Common myeloid progenitor, CD34-positive (primary cell): Measurements from ENCODE around the gene SLC2A9.

ENCODE experiments used
- CTCF ChIA-PET: fragments of 350-600 bp; sonication (Branson Sonifier 250); formaldehyde crosslinking; loops from one replicate; lab custom pipeline; 2021; ENCODE audit warnings: antibody characterized with exemption; lab: Charles Lee
- POLR2A ChIA-PET: fragments of 350-600 bp; sonication (Branson Sonifier 250); formaldehyde crosslinking; loops from one replicate; lab custom pipeline; 2021; ENCODE audit warnings: antibody characterized with exemption; lab: Charles Lee
- DNase-seq, 3 donors: peaks; one replicate each; pipeline versions ENCODE4 v3.0.0 to v3.0.0-alpha.2; 2013
- H3K27ac ChIP-seq, 2 experiments: 1 replicate in 1 of 2; 2 replicates in 1 of 2; pipeline ENCODE4 v1.7.0; 2013; ENCODE audit warnings: inconsistent platforms in 2 of 2, low read length in 2 of 2, mild to moderate bottlenecking in 2 of 2, low read depth in 1 of 2, moderate library complexity in 1 of 2; ENCODE audit not compliant: severe bottlenecking in 2 of 2, insufficient read depth in 1 of 2, poor library complexity in 1 of 2
- H3K27me3 ChIP-seq, 5 experiments: replicated peaks in 2 of 5; 1 replicate in 3 of 5; 2 replicates in 2 of 5; pipeline versions ENCODE4 v1.6.1 to v1.7.0; 2013; ENCODE audit warnings: low read length in 4 of 5, mild to moderate bottlenecking in 2 of 5, moderate library complexity in 2 of 5, inconsistent platforms in 1 of 5; ENCODE audit not compliant: insufficient read depth in 5 of 5, control insufficient read depth in 4 of 5
- H3K36me3 ChIP-seq, 4 experiments: 1 replicate in 2 of 4; 2 replicates in 2 of 4; pipeline versions ENCODE4 v1.6.1 to v1.7.0; 2013; ENCODE audit warnings: low read length in 3 of 4, control low read depth in 1 of 4, mild to moderate bottlenecking in 1 of 4; ENCODE audit not compliant: control insufficient read depth in 4 of 4, insufficient read depth in 4 of 4
- H3K4me1 ChIP-seq, 4 experiments: 1 replicate in 3 of 4; 2 replicates in 1 of 4; pipeline versions ENCODE4 v1.6.1 to v1.7.1; 2013; ENCODE audit warnings: low read length in 3 of 4, mild to moderate bottlenecking in 3 of 4, control low read depth in 1 of 4, inconsistent platforms in 1 of 4, moderate library complexity in 1 of 4; ENCODE audit not compliant: control insufficient read depth in 4 of 4, insufficient read depth in 4 of 4; ENCODE audit errors: control extremely low read depth in 1 of 4
- H3K4me3 ChIP-seq, 7 experiments: 1 replicate in 4 of 7; 2 replicates in 3 of 7; pipeline versions ENCODE4 v1.5.1 to v1.7.0; 2013; ENCODE audit warnings: mild to moderate bottlenecking in 7 of 7, low read length in 6 of 7, moderate library complexity in 6 of 7, inconsistent platforms in 2 of 7, low read depth in 2 of 7, control low read depth in 1 of 7; ENCODE audit not compliant: insufficient read depth in 4 of 7, control insufficient read depth in 1 of 7; ENCODE audit errors: extremely low read depth in 1 of 7
- H3K9me3 ChIP-seq, 5 experiments: 1 replicate in 4 of 5; 2 replicates in 1 of 5; pipeline versions ENCODE4 v1.6.1 to v1.7.1; 2013; ENCODE audit warnings: low read length in 4 of 5, mild to moderate bottlenecking in 2 of 5, inconsistent platforms in 1 of 5, low read depth in 1 of 5, moderate library complexity in 1 of 5; ENCODE audit not compliant: control insufficient read depth in 4 of 5, insufficient read depth in 2 of 5; ENCODE audit errors: control extremely low read depth in 1 of 5
- WGBS: methylation state at CpG from one replicate; pipeline ENCODE4 v1.1.5; 2013; ENCODE audit not compliant: insufficient coverage; 5-methylcytosine and 5-hydroxymethylcytosine counted together

The SLC2A9 gene

DNA sequence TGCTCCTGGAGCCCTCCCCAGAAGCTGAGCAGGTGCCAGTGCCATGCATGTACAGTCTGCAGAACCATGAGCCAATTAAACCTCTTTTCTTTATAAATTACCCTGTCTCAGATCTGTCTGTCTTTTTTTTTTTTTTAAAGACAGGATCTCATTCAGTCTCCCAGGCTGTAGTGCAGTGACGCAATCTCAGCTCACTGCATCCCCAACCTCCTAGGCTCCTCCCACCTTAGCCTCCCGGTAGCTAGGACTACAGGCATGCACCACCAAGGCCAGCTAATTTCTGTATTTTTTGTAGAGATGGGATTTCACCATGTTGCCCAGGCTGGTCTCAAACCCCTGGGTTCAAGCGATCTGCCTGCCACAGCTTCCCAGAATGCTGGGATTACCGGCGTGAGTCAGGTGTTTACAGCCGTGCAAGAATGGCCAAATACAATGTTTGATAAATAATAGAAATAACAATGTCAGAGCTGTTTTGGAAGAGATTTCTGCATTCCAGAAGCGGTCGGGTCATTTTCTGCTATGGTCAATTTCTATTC lies 68.8 kb downstream of the SLC2A9 start:
- Histone ChIP-seq H3K4me1 (no peaks in the 10 kb centered on the region), H3K27ac (no peak overlapping the region), H3K9me3 (peaks cover 0 to 6% (median 0%) of the 10 kb centered on the region in 5 experiments), H3K36me3 (no peaks in the 10 kb centered on the region), H3K27me3 (no peaks in the 10 kb centered on the region), H3K4me3 (no peak overlapping the region)
- DNase-seq: no peak
- POLR2A ChIA-PET: no interaction called here
- 96% methylated on average over 4 of the region's 8 CpGs for WGBS
- CTCF ChIA-PET: interaction anchor here (0.8 kb wide), 1 partner anchor 1372 kb away, joined by 3 read pairs; the partner anchor contains the start of gene GPR78

DNA sequence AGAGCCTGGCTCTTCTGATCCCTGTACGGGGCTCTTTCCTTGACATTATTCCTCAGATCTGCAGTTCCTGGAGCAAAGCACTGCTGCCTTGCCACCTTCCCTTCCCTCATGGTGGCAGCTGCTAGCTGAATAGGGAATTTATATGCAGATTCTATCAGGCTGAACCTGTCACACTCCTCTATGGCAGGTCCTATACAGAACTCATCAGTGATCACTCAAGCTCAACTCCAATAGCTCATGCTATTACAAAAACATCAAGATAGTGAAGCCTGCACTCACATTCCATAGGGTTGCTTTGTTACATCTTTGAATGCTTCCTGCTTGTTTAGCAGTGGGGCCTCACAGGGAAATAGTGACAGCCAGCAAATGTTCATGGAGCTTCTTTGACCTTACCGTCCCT lies 71.7 kb downstream of the SLC2A9 start:
- no peak overlapping the region for H3K27ac ChIP-seq
- 25% methylated on average over 1 of the region's 2 CpGs for WGBS
- CTCF ChIA-PET: interaction anchor here (1.3 kb wide), 1 partner anchor 14 kb away, joined by 3 read pairs; no protein-coding TSS in a partner anchor
- POLR2A ChIA-PET: no interaction called here
- no peaks in the 10 kb centered on the region for H3K27me3 ChIP-seq
- no peaks in the 10 kb centered on the region for H3K36me3 ChIP-seq
- no peak overlapping the region for H3K4me3 ChIP-seq
- no peaks in the 10 kb centered on the region for H3K9me3 ChIP-seq
- no peaks in the 10 kb centered on the region for H3K4me1 ChIP-seq
- DNase-seq: no peak

- POLR2A ChIA-PET: no interaction called here
- H3K4me1 ChIP-seq: no peaks in the 10 kb centered on the region
- H3K27ac ChIP-seq: no peak overlapping the region
- no peak for DNase-seq
- CTCF ChIA-PET: no interaction called here
- H3K4me3 ChIP-seq: no peak overlapping the region
- WGBS: 83% methylated on average over 6 of the region's 10 CpGs
- no peaks in the 10 kb centered on the region for H3K9me3 ChIP-seq
- H3K27me3 ChIP-seq: no peaks in the 10 kb centered on the region
- H3K36me3 ChIP-seq: no peaks in the 10 kb centered on the region
Measured at GRCh38 chr4:9947168-9948062, 73.9 kb downstream of the SLC2A9 start.

DNA sequence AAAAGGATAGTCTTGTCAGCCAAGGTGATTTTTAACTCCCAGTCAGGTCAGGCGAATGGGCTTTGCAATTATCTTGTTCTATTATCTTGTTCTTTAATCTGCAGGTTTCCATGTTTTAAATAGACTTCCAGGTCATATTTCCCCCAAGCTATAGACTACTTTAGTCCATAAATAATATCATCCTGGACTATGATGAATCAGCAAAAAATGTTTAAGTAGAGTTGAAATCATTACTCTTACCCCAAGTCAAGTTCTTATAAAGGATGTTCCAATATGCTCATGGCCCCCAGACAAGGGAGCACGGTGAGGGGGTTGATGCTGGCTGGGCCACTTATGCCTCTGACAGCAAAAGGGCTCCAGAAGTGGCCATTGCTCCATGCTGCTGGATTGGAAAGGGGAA lies 75.1 kb downstream of the SLC2A9 start:
- H3K27me3 ChIP-seq: no peaks in the 10 kb centered on the region
- no peaks in the 10 kb centered on the region for H3K4me1 ChIP-seq
- no peak overlapping the region for H3K4me3 ChIP-seq
- no peaks in the 10 kb centered on the region for H3K36me3 ChIP-seq
- CTCF ChIA-PET: no interaction called here
- no peak for DNase-seq
- POLR2A ChIA-PET: no interaction called here
- 100% methylated on average over 1 of the region's 2 CpGs for WGBS
- no peak overlapping the region for H3K27ac ChIP-seq
- H3K9me3 ChIP-seq: no peaks in the 10 kb centered on the region

- DNase-seq: no peak
- Histone ChIP-seq H3K9me3 (no peaks in the 10 kb centered on the region), H3K4me1 (no peaks in the 10 kb centered on the region), H3K27me3 (no peaks in the 10 kb centered on the region), H3K27ac (no peak overlapping the region), H3K4me3 (no peak overlapping the region), H3K36me3 (no peaks in the 10 kb centered on the region)
- ChIA-PET POLR2A (no interaction called here), CTCF (interaction anchor here (1.0 kb wide), 1 partner anchor 9 kb away, joined by 3 read pairs; no protein-coding TSS in a partner anchor)
- WGBS: 94% methylated on average over 12 of the region's 13 CpGs
Measured at GRCh38 chr4:9944431-9945425, 76.6 kb downstream of the SLC2A9 start.

DNA sequence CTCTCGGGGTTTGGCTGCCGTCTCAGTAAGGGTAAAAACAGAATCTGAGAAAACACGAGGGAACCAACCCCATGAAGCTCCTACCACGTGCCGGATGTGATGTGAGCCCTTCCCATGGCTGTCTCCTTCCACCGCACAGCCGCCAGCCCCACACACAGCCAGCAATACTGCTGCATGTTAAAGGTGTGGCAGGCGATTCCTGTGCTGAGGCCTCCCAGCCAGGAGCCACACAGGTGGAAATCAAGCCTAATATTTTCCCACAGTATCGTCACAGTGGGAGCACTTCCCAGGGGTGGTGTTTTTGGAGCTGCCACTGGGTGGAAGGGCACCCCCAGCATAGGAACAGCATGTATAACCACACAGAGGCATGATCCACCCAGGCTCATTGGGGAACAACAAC lies 77.5 kb downstream of the SLC2A9 start:
- ChIA-PET POLR2A (no interaction called here), CTCF (no interaction called here)
- Histone ChIP-seq H3K27ac (no peak overlapping the region), H3K36me3 (no peaks in the 10 kb centered on the region), H3K9me3 (no peaks in the 10 kb centered on the region), H3K4me3 (no peak overlapping the region), H3K4me1 (no peaks in the 10 kb centered on the region), H3K27me3 (no peaks in the 10 kb centered on the region)
- no peak for DNase-seq
- 100% methylated on average over 5 of the region's 9 CpGs for WGBS
